Testis (tissue), 2 donors: ENCODE results near the gene RNF141.

ENCODE experiments used
- POLR2A ChIP-seq: fragments of 450-650 bp; IDR thresholded peaks from one replicate; pipeline ENCODE4 v1.6.1; 2017; ENCODE audit warnings: antibody characterized with exemption, mild to moderate bottlenecking, moderate library complexity
- TF ChIP-seq, protein P1 (sequence below), 3 experiments: fragments of 450-650 bp in 2 of 3; fragments of 200-600 bp in 1 of 3; sonication (generic) in 1 of 3; IDR thresholded peaks; one replicate each; pipeline ENCODE4 v1.5.1; 2016 to 2019; ENCODE audit warnings: antibody characterized with exemption in 3 of 3, mild to moderate bottlenecking in 2 of 3, moderate library complexity in 1 of 3

GRCh38 chr11:10573028-10573427 is 32.0 kb upstream of the RNF141 start:
- TF ChIP-seq, protein P1, sequence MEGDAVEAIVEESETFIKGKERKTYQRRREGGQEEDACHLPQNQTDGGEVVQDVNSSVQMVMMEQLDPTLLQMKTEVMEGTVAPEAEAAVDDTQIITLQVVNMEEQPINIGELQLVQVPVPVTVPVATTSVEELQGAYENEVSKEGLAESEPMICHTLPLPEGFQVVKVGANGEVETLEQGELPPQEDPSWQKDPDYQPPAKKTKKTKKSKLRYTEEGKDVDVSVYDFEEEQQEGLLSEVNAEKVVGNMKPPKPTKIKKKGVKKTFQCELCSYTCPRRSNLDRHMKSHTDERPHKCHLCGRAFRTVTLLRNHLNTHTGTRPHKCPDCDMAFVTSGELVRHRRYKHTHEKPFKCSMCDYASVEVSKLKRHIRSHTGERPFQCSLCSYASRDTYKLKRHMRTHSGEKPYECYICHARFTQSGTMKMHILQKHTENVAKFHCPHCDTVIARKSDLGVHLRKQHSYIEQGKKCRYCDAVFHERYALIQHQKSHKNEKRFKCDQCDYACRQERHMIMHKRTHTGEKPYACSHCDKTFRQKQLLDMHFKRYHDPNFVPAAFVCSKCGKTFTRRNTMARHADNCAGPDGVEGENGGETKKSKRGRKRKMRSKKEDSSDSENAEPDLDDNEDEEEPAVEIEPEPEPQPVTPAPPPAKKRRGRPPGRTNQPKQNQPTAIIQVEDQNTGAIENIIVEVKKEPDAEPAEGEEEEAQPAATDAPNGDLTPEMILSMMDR (IDR thresholded peaks at IDR 0.05), result no peak
- no peak for TF ChIP-seq POLR2A
